IPS-20b (cell line): ENCODE data around the gene DOCK4.

ENCODE experiments used
- H3K27ac ChIP-seq: one replicate; pipeline ENCODE4 v1.5.1; 2013; ENCODE audit warnings: low read length
- H3K27me3 ChIP-seq: 2 replicates; pipeline ENCODE4 v1.6.1; 2013; ENCODE audit warnings: mild to moderate bottlenecking, low read length, inconsistent platforms; ENCODE audit not compliant: insufficient read depth
- H3K36me3 ChIP-seq: 2 replicates; pipeline ENCODE4 v1.6.1; 2013; ENCODE audit warnings: low read depth, mild to moderate bottlenecking, inconsistent platforms, low read length, moderate library complexity; ENCODE audit not compliant: insufficient read depth
- H3K4me1 ChIP-seq: 2 replicates; pipeline ENCODE4 v1.6.1; 2013; ENCODE audit warnings: mild to moderate bottlenecking, control low read depth, inconsistent platforms, low read length, moderate library complexity; ENCODE audit not compliant: insufficient read depth
- H3K4me3 ChIP-seq: 2 replicates; pipeline ENCODE4 v1.5.1; 2013; ENCODE audit warnings: mild to moderate bottlenecking, low read length, inconsistent platforms
- H3K9ac ChIP-seq: 2 replicates; pipeline ENCODE4 v1.6.1; 2013; ENCODE audit warnings: low read depth, mild to moderate bottlenecking, inconsistent platforms, low read length, moderate library complexity
- H3K9me3 ChIP-seq: 2 replicates; pipeline ENCODE4 v1.6.1; 2013; ENCODE audit warnings: mild to moderate bottlenecking, low read depth, low read length, inconsistent platforms; ENCODE audit not compliant: insufficient read depth

The DOCK4 gene

GRCh38 chr7:111886233-111886632 is 320.0 kb downstream of the DOCK4 start:
- no peak overlapping the region for H3K9ac ChIP-seq
- H3K36me3 ChIP-seq: no peaks in the 10 kb centered on the region; the same call in 1 of the 2 replicates
- H3K4me3 ChIP-seq: no peak overlapping the region
- H3K4me1 ChIP-seq: no peaks in the 10 kb centered on the region
- H3K9me3 ChIP-seq: 0 out of 2 replicates have a peak, but pooled peaks cover 4% of the 10 kb centered on the region
- no peak overlapping the region for H3K27ac ChIP-seq
- H3K27me3 ChIP-seq: no peaks in the 10 kb centered on the region

- Histone ChIP-seq H3K4me1 (peaks cover 8% of the 10 kb centered on the region), H3K9ac (no peak overlapping the region), H3K4me3 (no peak overlapping the region), H3K27me3 (no peaks in the 10 kb centered on the region), H3K27ac (no peak overlapping the region), H3K9me3 (0 out of 2 replicates have a peak, but pooled peaks cover 4% of the 10 kb centered on the region), H3K36me3 (no peaks in the 10 kb centered on the region; the same call in 1 of the 2 replicates)
Observed at GRCh38 chr7:111883241-111883640, 323.0 kb downstream of the DOCK4 start.

GRCh38 chr7:111878785-111879184 is 327.4 kb downstream of the DOCK4 start:
- H3K36me3 ChIP-seq: peaks cover 5% of the 10 kb centered on the region
- no peak overlapping the region for H3K9ac ChIP-seq
- no peaks in the 10 kb centered on the region for H3K27me3 ChIP-seq
- no peak overlapping the region for H3K4me3 ChIP-seq
- 0 out of 2 replicates have a peak, but pooled peaks cover 4% of the 10 kb centered on the region for H3K9me3 ChIP-seq
- H3K27ac ChIP-seq: no peak overlapping the region
- H3K4me1 ChIP-seq: peaks cover 20% of the 10 kb centered on the region

- H3K4me3 ChIP-seq: no peak overlapping the region
Observed at GRCh38 chr7:111877931-111878330, 328.3 kb downstream of the DOCK4 start.

GRCh38 chr7:111873963-111874690 is 332.1 kb downstream of the DOCK4 start:
- Histone ChIP-seq H3K4me1 (peaks cover 31% of the 10 kb centered on the region), H3K36me3 (peaks cover 5% of the 10 kb centered on the region), H3K9ac (no peak overlapping the region), H3K9me3 (no peaks in the 10 kb centered on the region), H3K4me3 (no peak overlapping the region), H3K27me3 (no peaks in the 10 kb centered on the region), H3K27ac (peak overlapping the region; percentile 20)

More at GRCh38 chr7:111877931-111878330, 328.3 kb downstream of the DOCK4 start:
- Histone ChIP-seq H3K36me3 (peaks cover 5% of the 10 kb centered on the region), H3K9ac (no peak overlapping the region), H3K27ac (no peak overlapping the region), H3K9me3 (0 out of 2 replicates have a peak, but pooled peaks cover 4% of the 10 kb centered on the region), H3K4me1 (peaks cover 28% of the 10 kb centered on the region), H3K27me3 (no peaks in the 10 kb centered on the region)

GRCh38 chr7:111873326-111873646 is 332.9 kb downstream of the DOCK4 start:
- H3K27me3 ChIP-seq: no peaks in the 10 kb centered on the region
- H3K36me3 ChIP-seq: peaks cover 5% of the 10 kb centered on the region
- H3K9ac ChIP-seq: peak overlapping the region; percentile 0; the same call in 1 of the 2 replicates
- H3K4me3 ChIP-seq: no peak overlapping the region
- no peak overlapping the region for H3K27ac ChIP-seq
- H3K4me1 ChIP-seq: peaks cover 25% of the 10 kb centered on the region; the same call in 1 of the 2 replicates
- H3K9me3 ChIP-seq: no peaks in the 10 kb centered on the region

GRCh38 chr7:111872450-111873325 is 333.5 kb downstream of the DOCK4 start:
- peaks cover 25% of the 10 kb centered on the region; the same call in 1 of the 2 replicates for H3K4me1 ChIP-seq
- no peaks in the 10 kb centered on the region for H3K9me3 ChIP-seq
- H3K27ac ChIP-seq: no peak overlapping the region
- H3K27me3 ChIP-seq: no peaks in the 10 kb centered on the region
- no peak overlapping the region; the same call in 1 of the 2 replicates for H3K9ac ChIP-seq
- H3K36me3 ChIP-seq: peaks cover 5% of the 10 kb centered on the region
- no peak overlapping the region for H3K4me3 ChIP-seq

- Histone ChIP-seq H3K36me3 (peaks cover 13% of the 10 kb centered on the region), H3K27ac (no peak overlapping the region), H3K4me3 (no peak overlapping the region)
Observed at GRCh38 chr7:111871283-111871682, 334.9 kb downstream of the DOCK4 start.

GRCh38 chr7:111869280-111869679 is 336.9 kb downstream of the DOCK4 start:
- no peaks in the 10 kb centered on the region for H3K27me3 ChIP-seq
- H3K4me3 ChIP-seq: no peak overlapping the region
- H3K36me3 ChIP-seq: peaks cover 8% of the 10 kb centered on the region; the same call in 1 of the 2 replicates
- H3K9me3 ChIP-seq: no peaks in the 10 kb centered on the region
- H3K27ac ChIP-seq: no peak overlapping the region
- H3K4me1 ChIP-seq: peaks cover 24% of the 10 kb centered on the region; the same call in 1 of the 2 replicates
- no peak overlapping the region for H3K9ac ChIP-seq

More at GRCh38 chr7:111871283-111871682, 334.9 kb downstream of the DOCK4 start:
- H3K4me1 ChIP-seq: peaks cover 25% of the 10 kb centered on the region; the same call in 1 of the 2 replicates
- H3K27me3 ChIP-seq: no peaks in the 10 kb centered on the region
- H3K9ac ChIP-seq: no peak overlapping the region
- no peaks in the 10 kb centered on the region for H3K9me3 ChIP-seq

GRCh38 chr7:111867348-111867931 is 338.8 kb downstream of the DOCK4 start:
- Histone ChIP-seq H3K4me1 (peaks cover 7% of the 10 kb centered on the region; the same call in 1 of the 2 replicates), H3K27ac (no peak overlapping the region), H3K4me3 (no peak overlapping the region), H3K27me3 (no peaks in the 10 kb centered on the region), H3K36me3 (peaks cover 8% of the 10 kb centered on the region; the same call in 1 of the 2 replicates), H3K9ac (no peak overlapping the region), H3K9me3 (no peaks in the 10 kb centered on the region)

- Histone ChIP-seq H3K36me3 (peaks cover 8% of the 10 kb centered on the region; the same call in 1 of the 2 replicates), H3K4me3 (no peak overlapping the region), H3K9ac (no peak overlapping the region), H3K9me3 (no peaks in the 10 kb centered on the region), H3K4me1 (peaks cover 7% of the 10 kb centered on the region; the same call in 1 of the 2 replicates), H3K27me3 (no peaks in the 10 kb centered on the region), H3K27ac (no peak overlapping the region)
Observed at GRCh38 chr7:111866787-111867186, 339.4 kb downstream of the DOCK4 start.
